ENCODE results near the gene VPS13D.

DNA sequence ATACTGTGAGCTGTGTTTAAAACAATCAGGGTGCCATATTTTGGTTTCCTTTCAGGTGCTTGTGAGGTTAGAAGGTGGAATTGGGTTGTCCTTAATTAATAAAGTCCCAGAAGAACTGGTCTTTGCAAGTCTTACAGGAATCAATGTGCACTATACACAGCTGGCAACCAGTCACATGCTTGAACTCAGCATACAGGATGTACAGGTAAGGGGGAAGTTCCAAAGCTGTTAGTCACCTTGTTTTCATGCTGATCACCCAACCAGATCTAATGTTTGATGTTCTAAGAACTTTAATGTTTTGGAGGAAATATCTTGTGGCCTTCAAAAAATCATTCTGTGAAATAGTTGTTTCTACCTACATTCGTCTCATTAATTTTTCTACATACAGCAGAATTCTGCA is 156.3 kb downstream of the VPS13D start:
- TF ChIP-seq CREB1 (CRISPR knock-in tag; IDR thresholded peaks at IDR 0.05), result no peak
- TF ChIP-seq TP53 (CRISPR knock-in tag; IDR thresholded peaks at IDR 0.05), result no peak
- TF ChIP-seq SP1 (CRISPR knock-in tag; conservative IDR thresholded peaks at IDR 0.05), result no peak
- TF ChIP-seq, protein P1, sequence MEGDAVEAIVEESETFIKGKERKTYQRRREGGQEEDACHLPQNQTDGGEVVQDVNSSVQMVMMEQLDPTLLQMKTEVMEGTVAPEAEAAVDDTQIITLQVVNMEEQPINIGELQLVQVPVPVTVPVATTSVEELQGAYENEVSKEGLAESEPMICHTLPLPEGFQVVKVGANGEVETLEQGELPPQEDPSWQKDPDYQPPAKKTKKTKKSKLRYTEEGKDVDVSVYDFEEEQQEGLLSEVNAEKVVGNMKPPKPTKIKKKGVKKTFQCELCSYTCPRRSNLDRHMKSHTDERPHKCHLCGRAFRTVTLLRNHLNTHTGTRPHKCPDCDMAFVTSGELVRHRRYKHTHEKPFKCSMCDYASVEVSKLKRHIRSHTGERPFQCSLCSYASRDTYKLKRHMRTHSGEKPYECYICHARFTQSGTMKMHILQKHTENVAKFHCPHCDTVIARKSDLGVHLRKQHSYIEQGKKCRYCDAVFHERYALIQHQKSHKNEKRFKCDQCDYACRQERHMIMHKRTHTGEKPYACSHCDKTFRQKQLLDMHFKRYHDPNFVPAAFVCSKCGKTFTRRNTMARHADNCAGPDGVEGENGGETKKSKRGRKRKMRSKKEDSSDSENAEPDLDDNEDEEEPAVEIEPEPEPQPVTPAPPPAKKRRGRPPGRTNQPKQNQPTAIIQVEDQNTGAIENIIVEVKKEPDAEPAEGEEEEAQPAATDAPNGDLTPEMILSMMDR (IDR thresholded peaks at IDR 0.05), result no peak
- TF ChIP-seq, protein P2, sequence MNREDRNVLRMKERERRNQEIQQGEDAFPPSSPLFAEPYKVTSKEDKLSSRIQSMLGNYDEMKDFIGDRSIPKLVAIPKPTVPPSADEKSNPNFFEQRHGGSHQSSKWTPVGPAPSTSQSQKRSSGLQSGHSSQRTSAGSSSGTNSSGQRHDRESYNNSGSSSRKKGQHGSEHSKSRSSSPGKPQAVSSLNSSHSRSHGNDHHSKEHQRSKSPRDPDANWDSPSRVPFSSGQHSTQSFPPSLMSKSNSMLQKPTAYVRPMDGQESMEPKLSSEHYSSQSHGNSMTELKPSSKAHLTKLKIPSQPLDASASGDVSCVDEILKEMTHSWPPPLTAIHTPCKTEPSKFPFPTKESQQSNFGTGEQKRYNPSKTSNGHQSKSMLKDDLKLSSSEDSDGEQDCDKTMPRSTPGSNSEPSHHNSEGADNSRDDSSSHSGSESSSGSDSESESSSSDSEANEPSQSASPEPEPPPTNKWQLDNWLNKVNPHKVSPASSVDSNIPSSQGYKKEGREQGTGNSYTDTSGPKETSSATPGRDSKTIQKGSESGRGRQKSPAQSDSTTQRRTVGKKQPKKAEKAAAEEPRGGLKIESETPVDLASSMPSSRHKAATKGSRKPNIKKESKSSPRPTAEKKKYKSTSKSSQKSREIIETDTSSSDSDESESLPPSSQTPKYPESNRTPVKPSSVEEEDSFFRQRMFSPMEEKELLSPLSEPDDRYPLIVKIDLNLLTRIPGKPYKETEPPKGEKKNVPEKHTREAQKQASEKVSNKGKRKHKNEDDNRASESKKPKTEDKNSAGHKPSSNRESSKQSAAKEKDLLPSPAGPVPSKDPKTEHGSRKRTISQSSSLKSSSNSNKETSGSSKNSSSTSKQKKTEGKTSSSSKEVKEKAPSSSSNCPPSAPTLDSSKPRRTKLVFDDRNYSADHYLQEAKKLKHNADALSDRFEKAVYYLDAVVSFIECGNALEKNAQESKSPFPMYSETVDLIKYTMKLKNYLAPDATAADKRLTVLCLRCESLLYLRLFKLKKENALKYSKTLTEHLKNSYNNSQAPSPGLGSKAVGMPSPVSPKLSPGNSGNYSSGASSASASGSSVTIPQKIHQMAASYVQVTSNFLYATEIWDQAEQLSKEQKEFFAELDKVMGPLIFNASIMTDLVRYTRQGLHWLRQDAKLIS (CRISPR knock-in tag; IDR thresholded peaks at IDR 0.05; ENCODE audit: borderline replicate concordance), result no peak
- no peak for TF ChIP-seq CBFB (CRISPR knock-in tag; IDR thresholded peaks at IDR 0.05; ENCODE audit: low read depth)
- no peak for TF ChIP-seq ESRRA (CRISPR knock-in tag; IDR thresholded peaks at IDR 0.05; ENCODE audit: borderline replicate concordance)
- TF ChIP-seq, protein P3, sequence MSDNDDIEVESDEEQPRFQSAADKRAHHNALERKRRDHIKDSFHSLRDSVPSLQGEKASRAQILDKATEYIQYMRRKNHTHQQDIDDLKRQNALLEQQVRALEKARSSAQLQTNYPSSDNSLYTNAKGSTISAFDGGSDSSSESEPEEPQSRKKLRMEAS (CRISPR knock-in tag; IDR thresholded peaks at IDR 0.05), result no peak
- no peak for TF ChIP-seq CREM (CRISPR knock-in tag; IDR thresholded peaks at IDR 0.05)
- TF ChIP-seq, protein P4, sequence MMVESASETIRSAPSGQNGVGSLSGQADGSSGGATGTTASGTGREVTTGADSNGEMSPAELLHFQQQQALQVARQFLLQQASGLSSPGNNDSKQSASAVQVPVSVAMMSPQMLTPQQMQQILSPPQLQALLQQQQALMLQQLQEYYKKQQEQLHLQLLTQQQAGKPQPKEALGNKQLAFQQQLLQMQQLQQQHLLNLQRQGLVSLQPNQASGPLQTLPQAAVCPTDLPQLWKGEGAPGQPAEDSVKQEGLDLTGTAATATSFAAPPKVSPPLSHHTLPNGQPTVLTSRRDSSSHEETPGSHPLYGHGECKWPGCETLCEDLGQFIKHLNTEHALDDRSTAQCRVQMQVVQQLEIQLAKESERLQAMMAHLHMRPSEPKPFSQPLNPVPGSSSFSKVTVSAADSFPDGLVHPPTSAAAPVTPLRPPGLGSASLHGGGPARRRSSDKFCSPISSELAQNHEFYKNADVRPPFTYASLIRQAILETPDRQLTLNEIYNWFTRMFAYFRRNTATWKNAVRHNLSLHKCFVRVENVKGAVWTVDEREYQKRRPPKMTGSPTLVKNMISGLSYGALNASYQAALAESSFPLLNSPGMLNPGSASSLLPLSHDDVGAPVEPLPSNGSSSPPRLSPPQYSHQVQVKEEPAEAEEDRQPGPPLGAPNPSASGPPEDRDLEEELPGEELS (CRISPR knock-in tag; IDR thresholded peaks at IDR 0.05), result no peak
- no peak for TF ChIP-seq NFE2L1 (CRISPR knock-in tag; IDR thresholded peaks at IDR 0.05)
- TF ChIP-seq ZNF138 (CRISPR knock-in tag; conservative IDR thresholded peaks at IDR 0.05), result no peak
- TF ChIP-seq, protein P5, sequence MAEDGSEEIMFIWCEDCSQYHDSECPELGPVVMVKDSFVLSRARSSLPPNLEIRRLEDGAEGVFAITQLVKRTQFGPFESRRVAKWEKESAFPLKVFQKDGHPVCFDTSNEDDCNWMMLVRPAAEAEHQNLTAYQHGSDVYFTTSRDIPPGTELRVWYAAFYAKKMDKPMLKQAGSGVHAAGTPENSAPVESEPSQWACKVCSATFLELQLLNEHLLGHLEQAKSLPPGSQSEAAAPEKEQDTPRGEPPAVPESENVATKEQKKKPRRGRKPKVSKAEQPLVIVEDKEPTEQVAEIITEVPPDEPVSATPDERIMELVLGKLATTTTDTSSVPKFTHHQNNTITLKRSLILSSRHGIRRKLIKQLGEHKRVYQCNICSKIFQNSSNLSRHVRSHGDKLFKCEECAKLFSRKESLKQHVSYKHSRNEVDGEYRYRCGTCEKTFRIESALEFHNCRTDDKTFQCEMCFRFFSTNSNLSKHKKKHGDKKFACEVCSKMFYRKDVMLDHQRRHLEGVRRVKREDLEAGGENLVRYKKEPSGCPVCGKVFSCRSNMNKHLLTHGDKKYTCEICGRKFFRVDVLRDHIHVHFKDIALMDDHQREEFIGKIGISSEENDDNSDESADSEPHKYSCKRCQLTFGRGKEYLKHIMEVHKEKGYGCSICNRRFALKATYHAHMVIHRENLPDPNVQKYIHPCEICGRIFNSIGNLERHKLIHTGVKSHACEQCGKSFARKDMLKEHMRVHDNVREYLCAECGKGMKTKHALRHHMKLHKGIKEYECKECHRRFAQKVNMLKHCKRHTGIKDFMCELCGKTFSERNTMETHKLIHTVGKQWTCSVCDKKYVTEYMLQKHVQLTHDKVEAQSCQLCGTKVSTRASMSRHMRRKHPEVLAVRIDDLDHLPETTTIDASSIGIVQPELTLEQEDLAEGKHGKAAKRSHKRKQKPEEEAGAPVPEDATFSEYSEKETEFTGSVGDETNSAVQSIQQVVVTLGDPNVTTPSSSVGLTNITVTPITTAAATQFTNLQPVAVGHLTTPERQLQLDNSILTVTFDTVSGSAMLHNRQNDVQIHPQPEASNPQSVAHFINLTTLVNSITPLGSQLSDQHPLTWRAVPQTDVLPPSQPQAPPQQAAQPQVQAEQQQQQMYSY (CRISPR knock-in tag; IDR thresholded peaks at IDR 0.05), result no peak
- TF ChIP-seq FOXJ3 (CRISPR knock-in tag; IDR thresholded peaks at IDR 0.05; ENCODE audit: borderline replicate concordance), result no peak

Data from WTC11 (cell line).